NCI-H146 (cell line): Measurements from ENCODE around the gene CGN.
A peak's percentile ranks its signal among the peaks of the same experiment; 100 is the strongest.

Source experiments
- DNase-seq: peaks from one replicate; lab custom pipeline; 2025; lab: John Stamatoyannopoulos, UW

Gene CGN

DNA sequence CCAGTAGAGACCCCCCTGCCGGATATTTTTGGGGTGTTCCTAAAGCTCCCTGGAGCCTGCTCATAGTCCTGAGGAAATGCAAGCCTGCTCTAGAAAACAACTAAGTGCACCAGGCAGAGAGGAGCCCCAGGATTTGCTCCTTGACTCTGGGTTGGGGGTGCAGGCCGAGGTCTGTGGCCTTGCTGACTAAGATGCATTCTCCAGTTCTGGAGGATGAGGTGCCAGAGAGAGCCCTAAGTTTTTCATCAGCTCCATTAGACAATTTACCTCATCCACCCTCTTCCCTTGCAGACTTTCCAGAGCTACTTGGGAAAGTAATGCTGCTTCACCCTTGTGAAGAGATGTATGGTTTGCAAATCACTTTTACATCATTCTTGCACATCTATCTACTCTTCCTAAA lies 38.0 kb downstream of the CGN start:
- no peak for DNase-seq

DNA sequence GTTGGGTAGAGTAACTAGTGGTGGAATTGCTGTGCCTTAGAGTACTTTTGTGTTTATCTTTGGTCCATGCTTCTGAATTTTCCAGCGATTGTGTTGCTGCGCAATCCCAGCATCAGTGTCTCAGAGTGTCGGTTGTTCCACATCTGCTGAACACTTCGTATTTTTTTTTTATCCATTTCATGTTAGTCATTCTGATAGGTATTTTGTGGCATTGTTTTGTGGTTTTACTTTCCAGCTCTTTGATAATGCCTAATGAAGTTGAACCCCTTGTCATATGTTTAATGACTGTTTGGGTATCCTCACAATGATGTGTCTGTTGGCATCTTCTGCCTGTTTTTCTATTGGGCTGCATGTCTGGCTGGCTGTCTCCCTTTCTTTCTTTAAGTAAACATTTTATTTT lies 42.5 kb downstream of the CGN start:
- no peak for DNase-seq

DNA sequence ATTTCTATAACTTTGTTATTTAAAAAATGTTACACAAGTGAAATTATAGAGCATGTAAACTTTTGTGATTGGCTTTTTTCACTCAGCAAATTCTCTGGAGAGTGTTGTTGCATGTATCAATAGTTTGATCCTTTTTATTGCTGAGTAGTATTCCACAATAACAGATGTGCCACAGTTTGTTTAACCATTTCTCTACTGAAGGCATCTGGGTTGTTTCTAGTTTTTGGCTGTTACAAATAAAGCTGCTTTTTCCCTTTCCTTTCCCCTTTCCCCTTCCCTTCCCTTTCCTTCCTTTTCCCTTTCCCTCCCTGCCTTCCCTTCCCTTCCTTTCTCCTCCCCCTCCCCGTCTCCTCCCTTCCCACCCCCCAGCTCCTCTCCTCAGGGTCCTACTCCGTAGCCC lies 44.9 kb downstream of the CGN start:
- DNase-seq, result no peak

DNA sequence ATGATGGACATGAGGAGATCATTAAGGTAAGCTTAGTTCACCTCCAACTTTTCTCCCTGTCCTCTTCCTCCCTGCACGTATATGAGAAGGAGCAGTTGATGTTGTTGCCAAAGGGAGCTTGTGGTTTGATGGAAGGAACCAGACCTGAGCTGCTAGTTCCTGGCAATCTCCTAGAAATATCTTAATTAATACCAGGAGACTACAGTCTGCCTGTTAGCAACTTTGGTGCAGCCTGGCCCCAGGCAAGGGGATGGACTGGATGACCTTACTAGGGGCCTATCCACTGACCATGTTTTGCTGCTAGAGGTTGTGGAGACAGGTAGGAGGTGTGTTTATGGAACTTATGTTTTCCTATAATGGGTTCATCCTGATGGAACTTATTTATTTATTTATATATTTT lies 51.5 kb downstream of the CGN start:
- no peak for DNase-seq

DNA sequence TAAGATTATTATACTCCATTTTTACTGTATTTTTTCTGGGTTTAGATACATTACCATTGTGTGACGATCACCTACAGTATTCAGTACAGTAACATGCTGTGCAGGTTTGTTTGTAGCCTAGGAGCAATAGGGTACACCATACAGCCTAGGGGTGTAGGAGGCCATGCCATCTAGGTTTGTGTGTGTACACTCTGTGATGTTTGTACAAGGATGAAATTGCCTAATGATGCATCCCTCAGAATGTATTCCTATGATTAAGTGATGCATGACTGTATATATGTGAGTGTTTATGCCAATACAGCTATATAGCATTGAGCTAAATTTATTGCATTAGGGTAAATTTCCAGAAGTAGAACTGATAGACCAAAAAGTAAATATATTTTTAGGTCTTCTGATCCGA lies 52.2 kb downstream of the CGN start:
- peak; percentile 51 for DNase-seq

DNA sequence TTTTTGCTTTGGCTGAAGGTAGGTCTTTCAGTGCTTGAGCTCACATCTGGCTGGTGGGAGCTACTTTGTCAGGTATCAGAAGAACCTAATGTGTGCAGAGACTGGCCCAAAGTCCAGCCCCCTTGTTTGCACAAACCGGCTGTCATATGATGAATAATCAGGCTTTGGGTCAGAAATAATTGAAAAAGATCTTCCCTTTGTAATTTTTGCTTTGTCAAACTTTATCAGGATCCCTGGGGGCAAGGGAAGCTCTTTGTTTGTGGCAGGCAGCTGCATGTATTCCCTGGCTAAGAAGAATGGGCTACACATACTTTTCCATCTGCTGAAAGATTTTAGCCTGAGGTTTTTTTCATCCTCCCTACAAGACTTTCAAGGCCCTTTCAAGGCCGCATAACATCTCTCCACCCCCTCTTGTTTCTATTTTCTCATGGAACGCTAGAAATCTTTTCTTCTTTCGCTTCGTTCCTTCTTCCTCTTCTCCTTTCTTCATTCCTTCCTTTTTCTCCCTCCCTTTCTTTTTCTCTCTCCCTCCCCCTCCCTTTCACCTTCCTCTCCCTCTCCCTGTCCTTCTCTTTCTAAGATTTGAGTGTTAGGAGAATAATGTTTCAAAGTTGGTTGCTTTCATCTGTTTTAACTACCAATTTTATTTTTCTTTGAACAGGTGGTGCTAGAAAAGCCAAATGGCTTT lies 54.5 kb downstream of the CGN start:
- DNase-seq, result peak; percentile 93

DNA sequence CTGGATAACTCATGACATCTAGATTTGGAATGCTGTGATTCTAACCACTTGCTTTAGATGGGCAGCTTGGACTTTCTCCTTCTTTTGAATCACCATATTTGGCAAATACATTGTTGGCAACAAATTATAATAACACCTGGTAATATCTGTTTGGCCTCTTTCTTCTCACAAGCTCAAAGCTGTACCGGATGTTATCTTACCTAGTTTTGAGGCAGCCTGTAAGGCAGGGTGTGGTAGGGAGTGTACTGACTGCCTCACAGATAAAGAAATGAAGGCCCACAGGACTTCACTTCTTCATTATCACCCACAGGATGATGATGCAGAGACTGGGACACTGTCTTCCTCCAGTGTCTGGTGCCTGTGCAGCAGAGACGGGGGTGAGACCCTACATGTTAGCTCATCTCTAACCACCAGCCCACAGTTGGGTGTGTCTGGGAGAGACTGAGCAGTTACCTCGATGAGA lies 57.5 kb downstream of the CGN start:
- DNase-seq, result no peak

DNA sequence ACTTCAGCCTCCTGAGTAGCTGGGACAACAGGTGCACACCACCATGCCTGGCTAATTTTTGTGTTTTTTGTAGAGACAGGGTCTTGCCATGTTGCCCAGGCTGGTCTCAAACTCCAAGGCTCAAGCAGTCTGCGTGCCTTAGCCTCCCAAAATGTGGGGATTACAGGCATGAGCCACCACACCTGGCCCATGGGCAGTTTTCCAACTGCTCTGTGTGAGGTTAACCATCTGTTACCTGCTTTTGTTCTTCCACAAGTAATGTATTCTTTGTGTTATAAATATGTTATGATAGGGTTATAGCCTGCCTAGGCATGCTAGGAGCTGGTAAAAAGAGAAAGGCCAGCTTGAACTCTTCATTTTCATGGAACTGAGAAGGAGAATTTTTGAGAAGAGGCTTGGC lies 59.6 kb downstream of the CGN start:
- DNase-seq, result peak; percentile 82

DNA sequence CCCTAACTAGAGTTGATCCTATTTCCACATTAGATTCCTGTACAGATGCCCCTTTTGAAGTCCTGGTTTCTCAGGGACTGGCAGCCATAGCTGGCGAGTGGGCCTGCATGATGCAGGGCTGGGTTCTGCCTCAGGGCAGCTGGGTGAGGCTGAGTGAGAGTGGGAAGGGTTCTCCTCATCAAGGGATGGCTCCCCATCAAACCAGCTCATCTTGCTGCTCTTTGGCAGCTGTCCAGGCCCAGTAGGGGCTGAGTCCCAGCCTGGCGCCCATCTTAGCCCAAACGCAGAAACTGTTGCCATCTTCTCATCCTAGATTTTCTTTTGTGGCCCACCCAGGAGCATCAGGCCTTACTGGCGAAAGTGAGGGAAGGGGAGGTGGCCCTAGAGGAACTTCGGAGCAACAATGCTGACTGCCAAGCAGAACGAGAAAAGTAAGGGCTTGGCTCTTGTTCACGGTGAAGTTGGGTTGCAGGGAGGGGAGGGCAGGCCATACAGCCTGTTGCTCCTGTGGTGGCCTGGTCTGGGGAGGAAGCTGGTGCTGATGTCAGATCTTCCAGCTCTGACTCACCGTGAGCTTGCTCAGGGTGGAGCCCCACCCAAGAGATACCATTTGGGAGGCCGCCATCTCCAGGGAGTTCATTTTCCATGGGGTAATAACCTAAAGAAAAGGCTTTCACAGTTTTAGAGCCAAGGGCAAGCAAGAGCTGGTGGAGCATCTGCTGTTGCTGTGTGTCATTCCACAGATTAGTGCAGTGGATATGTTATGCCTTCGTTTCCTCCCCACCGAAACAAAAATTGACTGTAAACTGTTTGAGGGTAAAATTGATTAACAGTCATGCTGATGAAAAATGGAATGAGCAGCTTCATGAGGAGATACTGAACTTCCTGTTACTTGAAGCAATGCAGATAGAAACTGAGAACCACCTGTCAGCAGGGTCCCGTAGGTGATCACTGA lies 63.7 kb downstream of the CGN start:
- DNase-seq, result no peak

DNA sequence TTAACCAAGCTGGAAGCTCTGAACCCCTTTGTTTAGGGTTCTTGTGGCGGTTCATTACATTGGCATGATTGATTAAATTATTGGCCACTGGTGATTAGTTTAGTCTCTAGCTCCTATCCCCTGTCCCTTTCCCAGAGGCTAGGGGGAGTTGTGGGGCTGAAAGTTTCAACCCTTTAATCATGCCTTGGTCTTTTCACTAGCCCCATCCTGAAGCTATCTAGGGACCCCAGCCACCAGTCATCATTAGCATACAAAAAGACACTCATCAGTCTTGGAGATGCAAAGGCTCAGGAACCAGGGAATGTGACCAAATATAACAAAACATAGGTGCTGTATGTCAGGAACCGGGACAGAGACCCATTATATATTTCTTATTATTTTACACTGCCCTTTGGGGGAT lies 66.0 kb downstream of the CGN start:
- no peak for DNase-seq

DNA sequence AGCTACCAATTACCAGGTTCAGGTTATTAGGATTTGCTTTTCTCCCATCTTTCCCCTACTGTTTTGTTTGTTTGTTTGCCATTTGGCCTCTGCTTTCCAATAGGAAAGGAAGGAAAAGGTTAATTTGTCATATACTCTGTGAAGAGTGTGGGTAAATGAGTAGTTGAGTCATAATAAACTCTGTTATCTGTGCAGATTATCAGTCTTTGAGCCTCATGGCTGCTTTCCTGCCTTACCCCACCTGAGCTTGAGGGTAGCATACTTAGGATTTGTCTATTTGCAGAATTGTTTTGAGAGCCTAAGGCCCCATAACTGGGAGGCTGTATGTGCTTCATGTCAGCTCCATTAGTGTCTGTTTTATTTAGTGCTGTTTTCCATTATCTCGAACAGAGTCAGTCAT lies 67.8 kb downstream of the CGN start:
- no peak for DNase-seq

DNA sequence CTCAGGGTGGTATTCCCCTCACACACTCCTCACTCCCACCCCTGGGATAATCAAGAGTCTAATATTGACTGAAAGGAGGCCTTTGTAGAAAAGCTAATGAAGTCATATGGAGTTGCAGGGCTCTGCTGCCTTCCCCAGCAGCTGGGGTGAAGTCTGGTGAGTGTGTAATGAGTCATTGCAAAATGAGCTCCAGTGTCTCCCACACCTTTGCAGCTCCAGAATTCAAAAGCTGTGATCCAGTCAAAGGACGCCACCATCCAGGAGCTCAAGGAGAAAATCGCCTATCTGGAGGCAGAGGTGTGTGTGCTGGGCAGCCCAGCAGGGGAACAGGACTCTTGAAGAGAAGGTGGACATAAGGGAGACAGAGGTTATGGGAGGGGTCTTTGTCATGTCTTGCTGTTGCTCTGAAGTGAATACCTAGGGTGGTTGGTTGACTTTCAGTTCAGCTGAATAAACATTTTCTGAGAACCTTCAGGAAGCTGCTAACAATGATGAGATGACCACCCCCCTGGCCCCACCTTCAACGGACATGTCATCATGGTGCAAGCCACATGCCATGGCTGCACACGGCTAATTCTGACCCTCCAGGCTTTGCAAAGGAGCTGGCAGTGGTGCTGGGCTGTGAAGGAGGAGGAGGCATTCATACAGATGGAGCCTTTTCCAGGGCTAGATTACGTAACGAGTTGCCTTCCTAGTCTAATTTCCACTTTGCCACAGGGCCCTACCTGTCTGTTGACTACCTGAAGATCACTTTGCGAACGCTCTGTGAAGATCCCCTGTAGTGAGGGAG lies 68.4 kb downstream of the CGN start:
- DNase-seq, result no peak

DNA sequence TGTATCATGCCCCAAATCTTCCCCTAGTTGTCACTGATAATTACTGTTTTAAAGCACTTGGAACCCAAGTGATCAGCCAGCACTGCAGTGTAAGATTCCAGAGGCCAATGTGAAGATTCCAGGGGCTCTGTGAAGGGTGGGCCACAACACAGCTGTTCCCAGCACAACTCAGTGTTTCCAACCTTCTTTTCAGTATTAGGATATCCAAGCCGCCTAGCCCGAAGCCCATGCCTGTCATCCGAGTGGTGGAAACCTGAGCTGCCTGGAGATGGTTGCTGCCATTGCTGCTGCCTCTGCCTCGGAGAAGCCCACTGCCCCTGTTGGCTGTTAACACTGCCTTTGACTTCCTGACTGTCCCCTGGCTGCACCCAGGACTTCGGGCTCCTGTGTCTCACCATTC lies 70.3 kb downstream of the CGN start:
- DNase-seq, result no peak

DNA sequence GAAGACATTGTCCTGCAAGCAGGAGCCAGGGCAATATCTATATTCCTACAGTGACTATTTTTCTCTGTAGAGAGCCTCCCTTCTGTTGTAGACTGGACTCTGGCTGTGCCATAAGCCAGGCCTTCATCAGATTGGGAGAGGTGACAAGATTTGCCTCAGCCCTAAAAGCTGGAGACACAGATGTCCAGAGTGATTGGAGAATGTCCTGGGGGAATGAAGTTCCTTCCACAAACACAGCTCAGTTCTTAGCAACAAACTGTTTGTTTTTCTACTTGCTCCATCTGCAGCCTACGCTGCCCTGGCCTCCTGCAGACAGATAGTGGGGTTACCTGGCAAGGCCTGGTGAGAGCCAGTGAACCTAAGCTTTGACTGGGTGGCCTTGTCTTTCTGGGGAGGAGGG lies 70.7 kb downstream of the CGN start:
- DNase-seq, result no peak

DNA sequence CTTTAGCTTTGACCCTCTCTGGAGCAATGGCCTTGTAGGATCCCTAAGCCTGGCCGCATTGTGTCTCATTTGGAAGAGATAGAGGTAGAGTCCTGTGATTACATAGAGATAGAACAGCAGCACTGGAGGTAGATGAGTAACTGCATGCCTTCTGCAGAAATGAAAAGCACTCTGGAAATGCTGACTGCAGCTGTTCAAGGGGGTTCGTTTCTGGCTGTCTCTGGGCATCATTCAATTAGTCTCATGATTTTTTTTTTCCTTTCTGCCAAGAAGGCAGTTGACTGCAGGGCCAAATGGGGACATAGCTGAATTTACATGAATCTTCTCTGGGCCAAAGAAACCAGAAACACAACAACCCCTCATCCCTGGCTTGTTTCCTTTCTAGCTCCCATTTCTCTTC lies 72.6 kb downstream of the CGN start:
- no peak for DNase-seq

DNA sequence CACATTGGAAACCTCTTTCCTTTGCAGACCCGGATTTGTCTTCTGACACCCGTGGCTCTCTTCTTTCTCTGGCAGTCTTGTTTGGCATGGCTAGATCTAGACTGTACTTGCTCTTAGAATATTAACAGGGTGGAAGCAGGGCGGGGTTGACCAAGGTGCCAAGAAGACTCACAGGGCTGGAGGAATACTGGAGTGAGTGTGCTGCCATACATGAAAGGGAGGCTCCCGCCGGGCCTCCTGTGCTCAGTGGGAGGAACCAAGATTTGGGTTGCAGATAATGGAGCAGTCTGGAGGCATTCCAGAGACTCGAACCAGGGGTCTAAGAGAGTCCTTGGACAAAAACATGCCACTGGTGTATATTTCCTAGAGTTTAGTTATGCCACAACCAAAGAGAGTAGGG lies 73.1 kb downstream of the CGN start:
- no peak for DNase-seq

DNA sequence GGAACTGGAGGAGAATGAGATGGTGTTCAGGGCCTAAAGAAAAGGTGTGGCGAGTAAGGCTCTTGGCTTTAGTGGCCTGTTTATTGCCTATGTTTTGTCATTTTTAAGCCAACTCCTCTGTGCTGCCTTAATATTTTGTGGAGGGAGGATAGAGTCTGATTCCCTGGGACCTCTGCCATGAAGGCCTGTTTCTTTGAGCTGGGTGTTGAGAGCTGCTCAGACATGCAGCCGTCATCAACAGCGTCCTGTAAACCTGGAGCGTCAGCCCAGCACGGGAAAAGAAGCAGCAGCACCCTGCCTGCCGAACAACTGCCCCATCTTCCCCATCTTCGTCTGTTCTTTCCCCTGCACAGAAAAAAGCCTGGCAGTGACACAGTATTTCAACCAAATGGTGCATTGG lies 73.6 kb downstream of the CGN start:
- DNase-seq, result no peak

DNA sequence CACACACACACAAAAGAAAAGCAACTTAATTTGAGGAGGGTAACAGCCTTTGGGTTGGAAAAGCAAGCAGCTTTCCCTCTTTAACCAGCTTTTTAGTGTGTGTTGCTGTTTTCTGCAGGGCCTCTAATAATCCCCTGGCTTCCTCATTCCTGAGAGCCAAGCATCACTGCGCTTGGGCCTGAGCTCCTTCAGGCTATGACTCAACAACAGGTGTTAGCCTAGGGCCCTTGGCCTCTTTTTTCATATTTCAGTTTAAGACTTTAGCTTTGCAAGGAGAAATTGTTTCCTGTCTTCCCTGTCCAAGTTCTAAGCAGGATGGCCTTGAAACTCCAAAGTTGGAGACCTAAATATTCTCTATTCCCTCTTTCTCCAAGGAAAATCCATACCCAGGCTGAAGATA lies 74.4 kb downstream of the CGN start:
- DNase-seq, result no peak
